NCI-H526 treated with DMSO at 0.1 percent for 48 hours (cell line): ENCODE data around the gene RASSF1.
"Not testable (repeated sequence)": the region's sequence is repeated elsewhere in the genome, so short reads cannot be mapped to it uniquely, and the experiment has no call there.

Source experiments
- DNase-seq: peaks from one replicate; lab custom pipeline; 2025; lab: John Stamatoyannopoulos, UW

The RASSF1 gene

GRCh38 chr3:50284121-50284520 is 56.5 kb downstream of the RASSF1 start:
- DNase-seq = not testable (repeated sequence)
